Mesenchymal stem cell (in vitro differentiated cells and primary cell): Measurements from ENCODE around the gene FBXO45.

Experiments
- DNase-seq: peaks from one replicate; pipeline ENCODE4 v3.0.0-alpha.2; 2013
- H2AFZ ChIP-seq: one replicate; pipeline ENCODE4 v1.6.1; 2013; ENCODE audit warnings: low read depth, mild to moderate bottlenecking, control low read depth, inconsistent platforms, low read length, moderate library complexity
- H2AK5ac ChIP-seq: 2 replicates; pipeline ENCODE4 v1.6.1; 2013; ENCODE audit warnings: low read length, moderate library complexity, mild to moderate bottlenecking, inconsistent platforms; ENCODE audit not compliant: severe bottlenecking
- H2BK120ac ChIP-seq: one replicate; pipeline ENCODE4 v1.6.1; 2013; ENCODE audit warnings: low read depth, mild to moderate bottlenecking, inconsistent platforms, low read length, moderate library complexity
- H2BK12ac ChIP-seq, 2 experiments: one replicate each; pipeline ENCODE4 v1.6.1; 2013; ENCODE audit warnings: inconsistent platforms in 2 of 2, low read length in 2 of 2, mild to moderate bottlenecking in 2 of 2, moderate library complexity in 2 of 2, control low read depth in 1 of 2
- H2BK15ac ChIP-seq: one replicate; pipeline ENCODE4 v1.6.1; 2013; ENCODE audit warnings: mild to moderate bottlenecking, low read depth, inconsistent platforms; ENCODE audit not compliant: poor library complexity, severe bottlenecking
- H2BK5ac ChIP-seq: 2 replicates; pipeline ENCODE4 v1.6.1; 2013; ENCODE audit warnings: low read depth, mild to moderate bottlenecking, low read length, control low read depth, inconsistent platforms; ENCODE audit not compliant: poor library complexity, severe bottlenecking
- H3K14ac ChIP-seq, 2 experiments: one replicate each; pipeline ENCODE4 v1.6.1; 2013; ENCODE audit warnings: inconsistent platforms in 2 of 2, low read length in 2 of 2, control low read depth in 1 of 2, mild to moderate bottlenecking in 1 of 2, moderate library complexity in 1 of 2
- H3K18ac ChIP-seq, 2 experiments: one replicate each; pipeline ENCODE4 v1.6.1; 2013; ENCODE audit warnings: inconsistent platforms in 2 of 2, low read length in 2 of 2, control low read depth in 1 of 2, low read depth in 1 of 2, mild to moderate bottlenecking in 1 of 2
- H3K23ac ChIP-seq, 2 experiments: one replicate each; pipeline ENCODE4 v1.6.1; 2013; ENCODE audit warnings: inconsistent platforms in 2 of 2, low read length in 2 of 2, mild to moderate bottlenecking in 2 of 2, moderate library complexity in 2 of 2, control low read depth in 1 of 2
- H3K27ac ChIP-seq: 2 replicates; pipeline ENCODE4 v1.5.1; 2013; ENCODE audit warnings: mild to moderate bottlenecking, moderate library complexity, low read length, control low read depth, inconsistent platforms; ENCODE audit not compliant: poor library complexity, severe bottlenecking
- H3K27me3 ChIP-seq, 2 experiments: 2 replicates each; pipeline versions ENCODE4 v1.6.1 to v1.7.0; 2013; ENCODE audit warnings: low read length in 2 of 2, mild to moderate bottlenecking in 2 of 2, moderate library complexity in 2 of 2, control low read depth in 1 of 2, inconsistent platforms in 1 of 2; ENCODE audit not compliant: control insufficient read depth in 1 of 2, insufficient read depth in 1 of 2
- H3K36me3 ChIP-seq, 2 experiments: 2 replicates each; pipeline versions ENCODE4 v1.6.1 to v1.7.0; 2013; ENCODE audit warnings: low read length in 2 of 2, control low read depth in 1 of 2, inconsistent platforms in 1 of 2, low read depth in 1 of 2, mild to moderate bottlenecking in 1 of 2; ENCODE audit not compliant: insufficient read depth in 2 of 2, control insufficient read depth in 1 of 2
- H3K4ac ChIP-seq, 2 experiments: one replicate each; pipeline ENCODE4 v1.6.1; 2013; ENCODE audit warnings: inconsistent platforms in 2 of 2, low read length in 2 of 2, mild to moderate bottlenecking in 2 of 2, moderate library complexity in 2 of 2, control low read depth in 1 of 2, low read depth in 1 of 2
- H3K4me1 ChIP-seq: 2 replicates; pipeline ENCODE4 v1.6.1; 2013; ENCODE audit warnings: low read depth, low read length, control low read depth; ENCODE audit not compliant: control insufficient read depth, insufficient read depth
- H3K4me2 ChIP-seq: 2 replicates; pipeline ENCODE4 v1.6.1; 2013; ENCODE audit warnings: low read length, mild to moderate bottlenecking, inconsistent platforms; ENCODE audit not compliant: poor library complexity, severe bottlenecking
- H3K4me3 ChIP-seq, 2 experiments: 2 replicates each; pipeline versions ENCODE4 v1.5.1 to v1.7.0; 2013; ENCODE audit warnings: low read length in 2 of 2, mild to moderate bottlenecking in 2 of 2, control low read depth in 1 of 2, low read depth in 1 of 2; ENCODE audit not compliant: insufficient read depth in 1 of 2
- H3K79me1 ChIP-seq: replicated peaks from 2 replicates; pipeline ENCODE4 v1.6.1; 2013; ENCODE audit warnings: mild to moderate bottlenecking, control low read depth, low read length, inconsistent platforms; ENCODE audit not compliant: poor library complexity, severe bottlenecking
- H3K9ac ChIP-seq: 2 replicates; pipeline ENCODE4 v1.7.0; 2013; ENCODE audit warnings: mild to moderate bottlenecking, low read length, moderate library complexity
- H3K9me3 ChIP-seq: 2 replicates; pipeline ENCODE4 v1.7.0; 2013; ENCODE audit warnings: mild to moderate bottlenecking, low read length; ENCODE audit not compliant: control insufficient read depth
- H4K8ac ChIP-seq: one replicate; pipeline ENCODE4 v1.6.1; 2013; ENCODE audit warnings: inconsistent platforms, mild to moderate bottlenecking, low read length, moderate library complexity
- H4K91ac ChIP-seq: one replicate; pipeline ENCODE4 v1.6.1; 2013; ENCODE audit warnings: mild to moderate bottlenecking, low read length, inconsistent platforms
- WGBS: methylation state at CpG from one replicate; pipeline ENCODE4 v1.1.7; 2013; ENCODE audit warnings: mixed read lengths; 5-methylcytosine and 5-hydroxymethylcytosine counted together

The FBXO45 gene

DNA sequence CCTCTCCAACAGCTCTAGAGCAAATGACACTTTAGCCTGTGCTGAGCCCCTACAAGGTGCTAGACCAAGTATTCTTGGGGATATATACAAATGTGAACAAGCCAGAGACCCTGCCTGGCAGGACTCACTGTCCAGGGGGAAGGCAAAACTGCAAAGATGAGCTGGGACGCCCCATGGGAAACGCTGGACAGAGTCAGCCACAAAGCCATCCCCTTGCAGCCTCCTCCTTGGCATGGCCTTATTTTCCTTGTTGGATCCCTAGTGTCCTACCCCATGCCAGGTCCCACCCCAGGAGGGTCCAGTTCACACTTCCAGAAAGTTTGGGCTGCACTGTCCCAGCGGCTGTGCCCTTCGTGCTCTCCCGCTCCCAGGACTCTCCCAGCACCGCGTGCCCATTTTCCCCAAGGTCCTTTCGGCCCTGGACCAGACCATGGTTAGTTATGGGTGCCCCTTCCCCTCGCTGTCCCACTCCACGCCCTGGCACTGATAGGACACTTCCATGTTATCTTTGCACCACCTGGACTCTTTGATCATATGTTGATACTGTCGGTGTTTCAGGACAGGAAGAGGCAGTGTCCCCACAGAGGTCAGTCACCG is 65.2 kb downstream of the FBXO45 start:
- Histone ChIP-seq H4K91ac (no peak overlapping the region), H4K8ac (no peak overlapping the region), H3K23ac (peak overlapping the region in 1 of 2 experiments; percentile 5), H3K27me3 (peaks cover 0 to 8% of the 10 kb centered on the region in 2 experiments), H3K9me3 (no peaks in the 10 kb centered on the region), H2AFZ (no peak overlapping the region), H3K4me2 (no peak overlapping the region), H3K9ac (no peak overlapping the region), H2BK5ac (no peak overlapping the region), H2AK5ac (no peak overlapping the region), H3K4me1 (peaks cover 5% of the 10 kb centered on the region), H3K4ac (no peak overlapping the region), H3K27ac (no peak overlapping the region), H2BK120ac (no peak overlapping the region), H3K36me3 (no peaks in the 10 kb centered on the region), H3K14ac (no peak overlapping the region), H3K79me1 (no peaks in the 10 kb centered on the region), H2BK12ac (no peak overlapping the region), H3K18ac (no peak overlapping the region), H3K4me3 (no peak overlapping the region), H2BK15ac (no peak overlapping the region)
- WGBS = 99% methylated on average over 12 of the region's 12 CpGs
- no peak for DNase-seq

- Histone ChIP-seq H3K27ac (no peak overlapping the region), H3K4ac (no peak overlapping the region), H4K8ac (no peak overlapping the region), H3K18ac (no peak overlapping the region), H2AFZ (no peak overlapping the region), H2AK5ac (no peak overlapping the region), H2BK120ac (no peak overlapping the region), H2BK12ac (no peak overlapping the region), H3K9me3 (no peaks in the 10 kb centered on the region), H3K36me3 (no peaks in the 10 kb centered on the region), H3K4me3 (no peak overlapping the region), H2BK15ac (peak overlapping the region; percentile 13), H3K23ac (no peak overlapping the region), H2BK5ac (no peak overlapping the region), H3K4me2 (no peak overlapping the region), H3K27me3 (peaks cover 0 to 14% of the 10 kb centered on the region in 2 experiments), H3K79me1 (no peaks in the 10 kb centered on the region), H4K91ac (no peak overlapping the region), H3K4me1 (peaks cover 5% of the 10 kb centered on the region), H3K14ac (no peak overlapping the region), H3K9ac (no peak overlapping the region)
- DNase-seq = no peak
- WGBS = 90% methylated on average over 9 of the region's 10 CpGs
Observed at GRCh38 chr3:196634224-196634623, 65.8 kb downstream of the FBXO45 start.

- no peaks in the 10 kb centered on the region for H3K36me3 ChIP-seq
- H4K8ac ChIP-seq = no peak overlapping the region
- H3K4me1 ChIP-seq = peaks cover 8% of the 10 kb centered on the region
- no peaks in the 10 kb centered on the region for H3K9me3 ChIP-seq
- no peak overlapping the region for H2BK15ac ChIP-seq
- no peaks in the 10 kb centered on the region for H3K79me1 ChIP-seq
- no peak overlapping the region for H2AFZ ChIP-seq
- H3K27ac ChIP-seq = no peak overlapping the region
- DNase-seq = no peak
- no peak overlapping the region for H3K4ac ChIP-seq
- H3K14ac ChIP-seq = no peak overlapping the region
- H3K27me3 ChIP-seq = peaks cover 0 to 17% of the 10 kb centered on the region in 2 experiments
- H2BK5ac ChIP-seq = no peak overlapping the region
- no peak overlapping the region for H2BK12ac ChIP-seq
- no peak overlapping the region for H3K18ac ChIP-seq
- H3K4me2 ChIP-seq = no peak overlapping the region
- H3K23ac ChIP-seq = no peak overlapping the region
- H3K9ac ChIP-seq = no peak overlapping the region
- H2AK5ac ChIP-seq = no peak overlapping the region
- H4K91ac ChIP-seq = no peak overlapping the region
- WGBS = 88% methylated on average over 7 of the region's 7 CpGs
- no peak overlapping the region for H3K4me3 ChIP-seq
- no peak overlapping the region for H2BK120ac ChIP-seq
Observed at GRCh38 chr3:196634829-196635228, 66.4 kb downstream of the FBXO45 start.

GRCh38 chr3:196636369-196637349 is 68.2 kb downstream of the FBXO45 start:
- H3K4me1 ChIP-seq = peaks cover 9% of the 10 kb centered on the region
- H3K18ac ChIP-seq = no peak overlapping the region
- H3K23ac ChIP-seq = no peak overlapping the region
- no peak overlapping the region for H3K27ac ChIP-seq
- no peak overlapping the region for H4K8ac ChIP-seq
- no peak overlapping the region for H3K4me2 ChIP-seq
- H2AFZ ChIP-seq = no peak overlapping the region
- H2BK5ac ChIP-seq = no peak overlapping the region
- peaks cover 0 to 26% of the 10 kb centered on the region in 2 experiments for H3K27me3 ChIP-seq
- no peaks in the 10 kb centered on the region for H3K9me3 ChIP-seq
- no peaks in the 10 kb centered on the region for H3K36me3 ChIP-seq
- H2AK5ac ChIP-seq = no peak overlapping the region
- no peak overlapping the region for H4K91ac ChIP-seq
- no peak overlapping the region for H3K4ac ChIP-seq
- DNase-seq = no peak
- no peaks in the 10 kb centered on the region for H3K79me1 ChIP-seq
- H2BK12ac ChIP-seq = peak overlapping the region in 1 of 2 experiments; percentile 39
- H2BK15ac ChIP-seq = no peak overlapping the region
- no peak overlapping the region for H3K14ac ChIP-seq
- H3K9ac ChIP-seq = peak overlapping the region; percentile 53
- WGBS = 89% methylated on average over 19 of the region's 20 CpGs
- H3K4me3 ChIP-seq = peak overlapping the region in 1 of 2 experiments; percentile 68
- no peak overlapping the region for H2BK120ac ChIP-seq
